NCI-H1436 treated with DMSO at 0.1 percent for 48 hours (cell line): ENCODE data around the gene FBXO31.
"Not testable (repeated sequence)": the region's sequence is repeated elsewhere in the genome, so short reads cannot be mapped to it uniquely, and the experiment has no call there.

Experiments
- DNase-seq: peaks from one replicate; lab custom pipeline; 2025; lab: John Stamatoyannopoulos, UW

Gene FBXO31

DNA sequence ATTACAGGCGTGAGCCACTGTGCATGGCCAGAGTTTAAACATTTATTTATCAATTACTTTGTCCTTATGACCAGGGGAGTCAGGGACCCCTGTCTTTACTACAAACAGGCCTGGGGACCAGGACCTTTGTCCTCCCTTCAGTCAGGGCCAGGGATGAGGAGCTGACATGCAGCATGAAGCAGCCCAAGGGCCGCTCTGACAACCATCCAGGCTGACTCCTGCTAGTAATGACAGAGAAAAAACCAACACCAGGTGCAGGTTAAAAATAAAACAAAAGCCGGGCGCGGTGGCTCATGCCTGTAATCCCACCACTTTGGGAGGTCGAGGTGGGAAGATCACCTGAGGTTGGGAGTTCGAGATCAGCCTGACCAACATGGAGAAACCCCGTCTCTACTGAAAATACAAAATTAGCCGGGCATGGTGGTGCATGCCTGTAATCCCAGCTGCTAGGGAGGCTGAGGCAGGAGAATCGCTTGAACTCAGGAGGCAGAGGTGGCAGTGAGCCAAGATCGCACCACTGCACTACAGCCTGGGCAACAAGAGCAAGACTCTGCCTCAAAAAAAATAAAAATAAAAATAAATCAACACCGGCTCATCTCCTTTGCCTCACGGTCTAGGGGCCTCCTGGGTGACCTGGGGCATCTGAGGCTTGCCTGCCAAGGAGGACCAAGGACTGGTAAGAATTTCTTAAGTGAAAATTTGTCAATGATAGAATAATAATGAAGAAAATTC, 20.6 kb downstream of the FBXO31 start:
- not testable (repeated sequence) for DNase-seq

DNA sequence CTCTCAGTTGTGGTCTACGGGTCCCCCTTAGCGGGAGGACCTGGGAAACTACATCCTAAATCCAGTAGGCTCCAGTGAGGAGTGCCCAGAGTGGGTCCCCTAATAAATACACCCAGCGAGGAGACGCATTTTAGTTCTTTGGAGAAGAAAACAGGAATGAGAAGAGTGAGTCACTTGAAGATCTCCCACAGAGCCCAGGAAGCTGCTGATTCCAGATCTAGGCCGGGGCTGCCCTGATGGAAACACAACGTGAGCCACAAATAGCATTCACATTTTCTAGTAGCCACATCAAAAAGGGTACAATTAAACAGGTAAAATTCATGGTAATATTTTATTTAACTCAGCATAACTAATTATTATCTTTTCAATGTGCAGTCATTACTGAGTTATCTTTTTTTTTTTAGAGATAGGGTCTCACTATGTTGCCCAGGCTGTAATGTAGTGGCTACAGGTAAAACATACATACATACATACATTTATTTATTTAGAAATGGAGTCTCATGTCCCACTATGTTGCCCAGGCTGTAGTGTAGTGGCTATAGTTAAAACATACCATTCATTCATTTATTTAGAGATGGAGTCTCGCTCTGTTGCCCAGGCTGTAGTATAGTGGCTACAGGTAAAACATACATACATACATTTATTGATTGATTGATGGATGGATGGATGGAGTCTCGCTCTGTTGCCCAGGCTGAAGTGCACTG, 21.5 kb downstream of the FBXO31 start:
- no peak for DNase-seq

DNA sequence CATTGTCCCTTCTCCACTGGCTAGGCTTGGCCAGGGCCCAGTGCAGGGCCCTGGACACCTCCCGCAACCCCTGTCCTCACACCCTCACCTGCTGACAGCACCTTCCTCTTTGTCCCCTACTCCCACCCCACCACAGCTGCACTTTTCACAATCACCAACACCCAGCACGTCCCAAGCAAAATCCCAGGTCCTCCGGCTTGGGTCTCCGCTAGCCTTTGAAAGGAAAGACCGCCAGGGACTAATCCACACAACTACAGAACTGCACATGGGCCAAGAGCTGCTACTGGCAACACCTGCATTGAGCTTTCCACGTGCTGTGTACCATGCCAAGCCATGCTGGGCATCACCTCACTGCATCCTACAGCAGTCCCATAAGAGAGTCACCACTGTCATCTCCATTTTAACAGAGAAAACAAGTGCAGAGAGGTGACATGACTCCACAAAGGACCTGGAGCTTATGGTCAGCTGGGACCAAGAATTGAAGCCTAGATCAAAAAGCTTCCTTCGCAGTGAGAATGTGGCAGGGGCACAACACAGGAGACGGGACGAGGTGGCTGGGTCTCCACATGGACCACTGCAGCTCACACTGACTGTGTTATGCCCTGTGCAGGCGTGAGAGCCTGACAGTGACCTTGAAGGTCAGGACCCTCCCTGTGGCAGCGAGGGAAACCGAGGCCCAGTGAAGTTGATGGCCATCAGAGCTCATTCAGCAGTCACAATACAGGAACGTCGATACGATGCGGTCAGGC, 22.5 kb downstream of the FBXO31 start:
- no peak for DNase-seq

DNA sequence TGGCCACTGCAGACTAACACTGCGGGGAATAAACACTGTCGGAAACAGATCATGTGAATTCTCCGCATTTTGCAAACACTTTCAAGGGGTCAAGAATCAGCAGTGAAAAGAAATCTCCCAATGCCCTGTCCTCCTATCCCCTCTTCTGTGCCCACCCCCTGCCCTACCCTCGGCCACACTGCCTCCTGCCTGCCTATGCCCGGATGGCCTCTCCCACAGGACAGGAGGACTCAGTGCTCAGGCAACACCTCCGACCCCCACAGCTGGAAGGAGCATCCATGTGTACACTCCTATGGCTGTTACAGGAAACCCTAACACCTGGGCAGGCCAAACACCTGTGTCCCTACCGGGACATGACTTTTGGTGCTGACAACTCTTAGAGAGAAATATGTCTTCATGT, 24.5 kb downstream of the FBXO31 start:
- no peak for DNase-seq

DNA sequence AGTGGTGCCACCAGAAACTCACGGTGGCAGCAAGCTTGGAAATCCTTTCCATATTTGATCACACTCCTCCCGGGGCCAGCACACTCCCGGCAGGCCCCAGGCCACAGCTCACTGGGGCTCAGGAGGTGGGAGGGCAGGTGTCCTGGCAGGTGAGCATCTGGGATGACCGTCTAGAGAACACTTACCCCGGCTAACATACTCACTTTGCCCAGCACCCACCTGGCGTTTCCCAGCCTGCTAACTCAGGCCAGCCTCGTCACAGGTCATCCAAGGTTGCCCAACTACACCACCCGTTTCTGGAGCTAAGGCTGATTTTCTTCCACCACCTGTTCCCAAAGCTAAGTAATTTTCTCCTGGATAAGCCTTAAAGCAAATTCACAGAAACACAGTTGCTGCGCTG, 24.9 kb downstream of the FBXO31 start:
- no peak for DNase-seq

DNA sequence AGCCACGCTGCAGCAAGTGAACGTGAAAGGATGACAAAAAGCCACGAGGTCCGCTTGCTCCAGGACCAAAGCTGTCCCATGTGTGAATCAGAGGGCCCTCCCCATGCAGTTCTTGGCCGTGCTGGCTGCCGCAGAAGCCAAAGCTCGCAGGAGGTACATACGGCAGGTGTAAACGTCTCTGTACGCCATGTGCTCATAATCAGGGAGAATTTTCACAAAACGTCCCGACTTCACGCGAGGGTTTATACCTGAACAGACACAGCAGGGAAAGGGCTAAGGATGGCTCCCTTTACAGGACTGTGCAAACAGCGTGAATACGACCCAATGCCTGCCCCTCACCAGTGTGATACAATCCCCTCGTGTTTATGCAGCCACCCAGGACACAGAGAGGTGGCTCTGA, 25.3 kb downstream of the FBXO31 start:
- DNase-seq: no peak

DNA sequence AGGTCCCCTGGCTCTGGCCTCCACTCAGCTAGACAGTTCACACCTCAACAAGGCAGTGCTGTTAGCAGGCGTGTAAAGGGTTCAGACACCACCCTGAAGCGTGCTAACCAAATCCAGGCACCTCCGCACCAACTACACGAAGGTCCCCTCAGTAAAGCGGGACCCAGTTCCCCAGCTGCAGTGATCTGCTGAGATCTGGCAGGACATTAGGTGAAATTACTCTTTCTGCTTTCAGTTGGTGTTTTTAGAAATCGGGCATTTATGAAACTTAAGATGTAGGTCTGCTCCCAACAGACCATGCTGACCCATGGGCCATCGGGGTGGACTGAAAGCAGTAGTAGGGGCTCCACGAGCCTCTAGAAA, 27.1 kb downstream of the FBXO31 start:
- no peak for DNase-seq

DNA sequence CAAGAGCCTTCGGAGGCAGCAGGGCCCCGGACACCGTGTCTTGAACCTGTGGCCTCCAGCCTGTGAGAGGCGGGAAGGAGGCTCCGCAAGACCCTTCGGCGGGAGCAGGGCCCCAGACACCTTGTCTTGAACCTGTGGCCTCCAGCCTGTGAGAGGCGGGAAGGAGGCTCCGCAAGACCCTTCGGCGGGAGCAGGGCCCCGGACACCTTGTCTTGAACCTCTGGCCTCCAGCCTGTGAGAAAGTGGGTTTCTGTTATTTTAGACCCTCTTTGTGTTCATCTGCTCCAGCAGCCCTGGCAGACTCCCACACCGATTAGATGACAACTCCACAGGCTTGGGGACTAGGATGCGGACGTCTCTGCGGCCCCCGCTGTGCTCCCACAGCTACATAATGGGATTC, 30.0 kb downstream of the FBXO31 start:
- no peak for DNase-seq

DNA sequence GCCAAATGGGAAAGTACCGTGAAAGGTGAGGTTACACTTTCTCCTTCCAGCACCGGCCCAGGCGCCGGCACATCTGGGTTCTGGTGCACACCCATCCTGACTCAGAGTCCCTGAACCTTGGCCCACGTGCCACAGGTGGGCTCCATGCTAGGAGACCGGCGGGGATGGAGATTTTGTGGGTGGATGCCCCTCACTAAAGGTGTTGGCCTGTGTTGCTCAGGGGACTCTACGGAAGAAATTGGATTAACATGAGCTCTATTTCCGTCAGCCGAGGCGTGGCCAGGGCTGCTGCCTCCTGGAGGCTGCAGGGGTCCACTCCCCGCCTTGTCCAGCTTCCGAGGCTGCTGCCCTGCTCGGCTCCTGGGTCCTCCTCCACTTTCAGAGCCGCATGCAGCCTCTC, 30.8 kb downstream of the FBXO31 start:
- DNase-seq: no peak

DNA sequence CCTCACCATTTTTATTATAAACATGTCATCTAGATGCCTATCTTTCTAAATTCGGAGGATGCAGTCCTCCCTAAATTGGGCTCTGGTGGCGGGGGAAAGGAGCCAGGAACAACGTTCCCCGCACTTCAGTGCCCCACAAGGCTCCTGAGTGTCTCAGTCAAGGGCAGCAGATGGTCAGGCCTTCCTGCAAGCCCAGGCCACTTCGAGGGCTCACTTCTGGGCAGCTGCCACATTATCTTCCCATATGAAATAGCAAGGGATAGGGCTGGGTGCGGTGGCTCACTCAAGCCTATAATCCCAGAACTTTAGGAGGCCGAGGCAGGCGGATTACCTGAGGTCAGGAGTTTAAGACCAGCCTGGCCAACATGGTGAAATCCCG, 32.3 kb downstream of the FBXO31 start:
- DNase-seq: no peak

DNA sequence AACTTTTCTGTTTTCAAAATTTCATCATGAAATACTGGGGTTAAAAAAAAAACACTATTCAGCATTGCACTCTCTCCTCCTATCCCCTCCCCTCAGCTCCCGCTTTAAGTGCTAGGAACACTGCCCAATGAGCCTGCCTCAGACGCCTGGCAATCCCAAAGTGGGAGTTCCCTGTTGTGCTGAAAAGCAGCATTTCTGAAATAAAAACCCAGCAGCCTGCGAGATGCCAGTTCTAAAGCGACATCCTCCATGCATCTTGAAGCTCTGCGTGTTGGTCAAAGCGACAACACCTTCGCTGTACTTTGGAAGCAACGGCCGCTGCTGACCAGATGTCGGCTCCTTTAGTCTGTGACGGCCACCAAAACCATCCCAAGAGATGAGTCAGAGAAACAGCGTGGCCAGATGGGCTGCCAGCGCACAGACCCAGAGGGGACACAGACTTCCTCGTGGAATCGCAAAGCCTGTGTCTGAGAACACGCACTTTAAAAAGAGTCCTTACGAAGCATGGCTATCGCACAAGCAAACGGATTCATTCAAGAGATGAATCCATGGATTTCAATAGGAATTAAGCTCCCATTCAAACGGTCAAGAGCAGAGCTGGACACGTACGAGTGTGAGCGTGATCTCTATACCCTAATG, 32.8 kb downstream of the FBXO31 start:
- no peak for DNase-seq

DNA sequence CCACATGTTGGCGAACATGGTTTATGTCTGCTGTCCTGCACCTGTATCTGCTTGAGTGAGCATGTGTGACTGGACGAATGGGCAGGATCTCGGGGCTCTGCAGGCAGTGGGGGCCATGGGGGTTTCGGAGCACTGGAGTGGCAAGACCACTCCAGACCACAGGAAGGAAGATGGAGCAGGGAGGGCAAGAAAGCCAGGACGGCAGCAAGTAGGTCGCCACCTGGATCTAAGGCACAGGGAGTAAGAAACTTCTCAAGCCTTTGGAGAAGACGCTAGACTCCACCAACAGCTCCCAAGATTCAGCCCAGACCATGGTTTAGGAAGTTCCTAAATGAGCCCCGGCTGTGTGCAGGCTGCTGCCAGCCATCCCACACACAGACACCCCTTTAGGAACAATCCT, 33.5 kb downstream of the FBXO31 start:
- no peak for DNase-seq

DNA sequence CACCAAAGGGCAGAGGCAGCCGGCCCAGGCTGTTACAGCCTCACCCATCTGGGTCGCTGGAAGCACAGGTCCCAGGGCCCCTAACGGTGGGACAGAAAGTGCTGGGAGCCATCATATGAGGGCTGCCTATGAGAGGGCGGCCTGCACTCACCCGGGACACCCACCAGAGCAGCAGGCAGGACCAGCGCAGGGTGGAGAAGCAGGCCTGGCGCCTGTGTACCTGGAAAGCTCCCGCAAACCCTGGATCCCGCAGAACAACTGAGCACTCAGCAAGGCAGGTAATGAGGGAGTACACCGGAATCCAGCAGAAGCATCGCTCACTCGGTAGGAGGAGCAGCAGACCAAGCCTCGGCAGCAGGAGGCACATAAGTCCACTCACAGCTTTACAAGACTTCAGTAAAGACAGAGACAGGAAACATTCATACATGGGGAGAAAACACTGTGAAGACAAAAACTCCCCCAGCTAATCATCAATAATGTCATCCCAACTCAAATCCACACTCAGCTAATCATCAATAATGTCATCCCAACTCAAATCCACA, 34.9 kb downstream of the FBXO31 start:
- DNase-seq: no peak

DNA sequence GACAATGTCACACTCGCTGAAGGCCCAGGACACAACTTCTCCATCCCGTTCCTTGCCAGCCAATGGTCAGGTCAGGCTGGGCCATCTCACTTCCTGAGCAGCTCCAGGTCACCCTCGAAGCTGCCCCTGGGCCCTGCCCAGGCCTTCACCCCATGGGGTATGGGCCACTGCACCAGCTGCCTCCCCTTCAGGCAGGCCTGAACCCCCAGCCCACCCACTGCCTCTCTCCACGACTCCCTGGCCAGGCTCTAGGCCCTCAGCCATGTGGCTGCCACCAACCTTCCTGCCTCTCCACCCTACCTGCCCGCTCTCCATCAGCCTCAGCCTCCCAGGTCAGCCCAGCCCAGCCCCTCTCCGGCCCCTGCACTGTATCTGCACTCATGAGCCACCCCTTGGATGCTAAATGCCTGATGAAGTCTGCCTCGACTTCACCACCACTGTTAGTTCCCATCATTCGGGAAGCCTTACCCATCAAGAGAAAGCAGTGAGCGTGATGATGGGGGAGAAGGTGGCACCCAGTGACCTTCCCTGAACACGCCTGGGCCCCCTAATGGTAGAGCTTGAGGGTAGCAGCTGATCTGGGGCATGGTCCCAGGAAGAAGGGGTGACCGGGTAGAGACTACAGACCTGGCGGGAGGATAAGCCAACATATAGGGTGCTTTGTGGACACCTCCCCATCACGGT, 35.5 kb downstream of the FBXO31 start:
- no peak for DNase-seq

DNA sequence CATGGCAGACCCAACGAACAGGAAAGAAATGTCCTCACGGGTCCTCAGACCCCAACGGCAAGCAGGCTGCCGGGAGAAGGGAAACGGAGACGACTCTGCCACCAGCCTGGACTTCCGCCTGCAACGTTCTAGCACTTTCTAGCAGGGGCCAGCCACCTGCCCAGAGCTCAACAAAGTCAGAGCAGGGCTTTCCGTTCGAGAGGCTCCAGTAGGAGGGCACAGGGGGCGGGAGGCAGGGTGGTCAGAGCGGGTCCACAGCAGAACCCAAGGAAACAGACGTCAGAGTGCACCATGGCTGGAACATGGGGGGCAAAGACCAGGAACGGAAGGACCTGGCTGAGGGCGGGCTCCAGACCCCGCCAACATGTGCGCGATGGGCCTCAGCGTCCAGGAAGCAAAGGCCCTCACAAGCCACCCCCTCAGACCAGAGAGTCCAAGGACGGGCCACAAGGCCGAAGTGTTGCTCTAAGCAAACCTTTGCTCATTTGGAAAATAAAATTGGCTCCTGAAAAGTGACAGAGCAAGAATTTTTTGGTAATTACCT, 37.0 kb downstream of the FBXO31 start:
- no peak for DNase-seq

DNA sequence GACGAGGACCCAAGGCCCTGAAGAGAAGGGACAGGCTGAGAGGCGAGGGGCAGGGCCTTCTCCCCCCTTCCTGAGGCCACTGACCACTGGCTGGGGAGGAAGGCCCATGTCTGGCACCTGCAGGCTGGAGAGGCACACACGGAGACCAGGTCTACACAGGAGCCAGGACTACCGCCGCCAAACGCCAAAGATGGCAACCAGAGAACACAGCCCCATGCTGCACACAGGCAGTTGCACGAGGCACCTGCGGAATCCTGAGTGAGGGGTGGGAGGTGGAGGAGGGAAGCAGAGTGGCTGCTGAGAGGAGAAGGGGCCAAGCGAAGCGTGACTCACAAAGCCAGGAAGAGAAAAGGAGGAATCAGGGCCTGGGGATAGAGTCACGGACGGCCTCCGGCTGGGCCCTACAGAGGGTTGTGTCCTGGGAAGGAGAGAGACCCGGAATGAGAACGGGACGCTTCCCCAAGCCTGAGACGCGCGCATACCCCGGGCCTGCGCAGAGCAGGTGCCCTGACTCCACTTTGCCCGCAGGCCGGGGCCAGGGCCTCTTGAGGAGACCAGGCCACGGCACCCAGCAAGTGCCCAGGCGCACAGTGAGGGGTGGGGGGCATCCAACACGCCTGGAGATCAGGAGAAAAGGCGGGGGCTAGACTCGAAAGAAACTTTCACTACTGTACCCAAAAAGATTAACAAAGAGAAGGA, 37.7 kb downstream of the FBXO31 start:
- DNase-seq: no peak

DNA sequence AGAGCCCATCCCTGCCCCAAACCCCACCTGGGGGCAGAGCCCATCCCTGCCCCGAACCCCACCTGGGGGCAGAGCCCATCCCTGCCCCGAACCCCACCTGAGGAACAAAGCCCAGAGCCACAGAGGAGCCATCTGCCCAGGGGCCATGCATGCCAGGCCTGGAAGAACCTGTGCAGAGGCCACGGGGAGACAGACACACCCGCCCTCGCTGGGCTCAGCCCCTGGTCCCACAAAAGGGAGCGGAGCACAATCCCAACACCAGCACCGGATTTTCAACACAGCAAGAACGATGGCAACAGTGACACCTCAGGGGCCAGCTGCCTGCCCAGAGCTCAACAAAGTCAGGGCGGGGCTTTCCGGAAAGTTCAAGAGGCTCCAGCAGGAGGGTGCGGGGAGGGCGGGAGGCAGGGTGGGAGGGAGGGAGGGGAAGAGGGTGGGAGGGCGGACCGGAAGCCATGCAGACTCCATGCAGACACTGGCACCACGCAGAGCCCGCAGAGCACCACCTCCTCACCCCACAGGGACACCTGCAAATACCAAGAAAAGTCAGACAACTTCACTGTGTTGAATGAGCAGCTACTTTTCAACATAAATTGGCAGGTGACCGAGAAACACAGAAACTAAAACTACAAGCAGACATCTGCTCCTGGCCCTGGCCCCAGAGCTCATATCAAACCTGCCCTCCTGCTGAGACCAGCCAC, 38.5 kb downstream of the FBXO31 start:
- DNase-seq: no peak

DNA sequence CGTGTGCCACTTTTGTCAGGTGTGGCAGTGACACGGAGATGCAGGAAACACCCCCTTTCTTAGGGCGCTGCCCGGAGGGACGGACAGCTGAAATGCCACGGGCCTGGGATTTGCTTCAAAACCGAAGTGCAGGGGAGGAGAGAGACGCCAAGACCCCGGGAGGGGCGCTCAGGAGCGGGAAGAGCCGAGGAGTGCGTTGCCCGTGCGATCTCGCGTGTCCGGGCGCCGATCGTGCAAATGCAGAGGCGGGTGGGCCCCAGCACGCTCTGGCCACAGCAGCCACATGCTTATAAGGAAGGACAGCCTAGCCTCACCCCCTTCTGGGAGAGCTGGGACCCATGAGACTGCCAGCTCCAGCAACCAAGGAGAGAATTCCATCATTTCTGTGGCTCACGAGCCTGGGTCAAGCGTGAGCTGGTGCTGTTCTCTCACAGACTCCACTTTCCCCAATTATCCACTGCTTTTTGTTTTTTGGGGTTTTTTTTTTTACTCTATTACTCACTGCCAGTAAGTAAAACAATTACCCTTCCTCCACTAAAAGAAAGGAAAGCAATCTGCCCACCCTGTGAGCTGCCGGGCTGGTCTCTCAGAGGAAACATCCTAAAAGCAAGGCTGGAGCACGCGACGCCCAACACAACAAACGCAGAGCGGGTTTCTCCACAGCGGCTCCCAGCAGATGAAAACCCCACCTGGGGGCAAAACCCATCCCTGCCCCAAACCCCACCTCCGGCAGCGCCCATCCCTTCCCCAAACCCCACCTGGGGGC, 39.2 kb downstream of the FBXO31 start:
- DNase-seq: no peak

DNA sequence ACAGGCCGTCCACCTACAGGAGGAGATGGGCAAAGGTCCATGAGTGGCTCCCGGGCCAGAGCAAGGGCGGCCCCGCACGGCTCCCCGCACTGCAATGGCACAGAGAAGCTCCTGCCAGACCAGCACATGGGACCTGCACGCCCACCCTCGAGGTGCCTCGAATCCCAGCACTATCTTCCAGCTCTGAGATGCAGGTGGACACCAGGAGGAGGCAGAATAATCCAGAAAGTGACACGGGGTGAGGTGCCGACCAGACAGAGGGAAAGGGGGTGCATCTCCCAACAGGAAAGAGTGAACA, 39.9 kb downstream of the FBXO31 start:
- DNase-seq: no peak
